Brain microvascular endothelial cell (primary cell): ENCODE data around the gene TAS2R16.
"Not testable (repeated sequence)": the region's sequence is repeated elsewhere in the genome, so short reads cannot be mapped to it uniquely, and the experiment has no call there.

Source experiments
- DNase-seq: peaks from one replicate; pipeline ENCODE4 v3.0.0-alpha.2; 2020
- H3K27ac ChIP-seq: fragments of 250-450 bp; sonication (Bioruptor Pico); 2 replicates; pipeline ENCODE4 v1.5.1; 2020; ENCODE audit warnings: mild to moderate bottlenecking, moderate library complexity
- H3K27me3 ChIP-seq: fragments of 250-450 bp; sonication (Bioruptor Pico); replicated peaks from 2 replicates; pipeline ENCODE4 v1.5.1; 2020; ENCODE audit warnings: mild to moderate bottlenecking
- H3K36me3 ChIP-seq: fragments of 250-450 bp; sonication (Bioruptor Pico); replicated peaks from 2 replicates; pipeline ENCODE4 v1.5.1; 2020; ENCODE audit warnings: mild to moderate bottlenecking
- H3K4me3 ChIP-seq: 2 replicates; pipeline ENCODE4 v1.5.1; 2011; ENCODE audit warnings: low read depth, mild to moderate bottlenecking, control low read depth, low read length, moderate library complexity
- CTCF ChIP-seq: IDR thresholded peaks from 2 replicates; pipeline ENCODE4 v1.5.1; 2011; ENCODE audit warnings: low read depth, mild to moderate bottlenecking, moderate library complexity, low read length, control low read depth, inconsistent platforms; ENCODE audit errors: missing control alignments
- in situ Hi-C: cut with HindIII; loops from 2 replicates; pipeline ENCODE4 v1.10.0; 2017; ENCODE audit warnings: low sequenced_read_pairs, low pct_ligation_motif_present

The TAS2R16 gene

GRCh38 chr7:122970740-122971725 lies 24.5 kb downstream of the TAS2R16 start:
- Histone ChIP-seq H3K27ac (no peak overlapping the region), H3K4me3 (no peak overlapping the region), H3K27me3 (no peaks in the 10 kb centered on the region), H3K36me3 (no peaks in the 10 kb centered on the region)
- DNase-seq, result no peak
- TF ChIP-seq CTCF, result no peak
- in situ Hi-C loops, result no loop called here

DNA sequence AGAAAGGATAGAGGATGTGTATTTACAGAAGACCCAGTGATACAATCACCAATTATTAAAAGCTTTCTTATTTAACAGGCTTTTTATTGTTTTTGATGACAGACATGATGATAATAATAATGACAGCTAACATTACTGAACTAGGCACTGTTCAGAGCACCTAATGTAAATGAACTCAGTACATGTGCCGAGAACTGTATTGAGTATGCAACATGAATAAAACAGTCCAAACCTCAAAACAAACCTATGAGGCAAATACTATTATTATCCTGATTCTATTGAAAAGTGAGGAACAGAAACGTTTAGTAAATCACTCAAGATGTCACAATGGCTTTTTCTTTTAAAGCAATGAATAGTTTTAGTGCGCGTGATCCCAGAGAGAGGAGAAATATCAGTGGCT lies 27.1 kb downstream of the TAS2R16 start:
- in situ Hi-C loops, result no loop called here
- Histone ChIP-seq H3K27ac (no peak overlapping the region), H3K36me3 (no peaks in the 10 kb centered on the region), H3K27me3 (no peaks in the 10 kb centered on the region), H3K4me3 (no peak overlapping the region)
- no peak for TF ChIP-seq CTCF
- DNase-seq, result no peak

DNA sequence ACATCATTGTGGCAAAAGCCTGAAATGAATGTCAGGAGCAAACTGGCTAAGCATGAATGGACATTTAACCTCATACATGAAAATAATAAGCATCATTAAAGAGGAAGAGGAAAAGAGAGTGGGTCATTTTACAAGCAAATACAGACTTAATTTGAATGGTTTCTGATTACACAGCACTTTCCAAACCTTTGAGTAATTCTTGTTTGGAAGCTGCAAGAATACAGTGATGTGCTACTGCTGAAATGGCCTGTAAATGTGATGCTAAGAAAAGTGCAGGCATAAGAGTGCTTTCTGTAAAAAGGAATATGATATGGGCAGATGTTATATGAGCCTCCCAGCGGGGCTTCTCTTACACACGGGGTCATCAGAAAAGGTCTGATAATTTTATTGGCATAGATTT lies 30.2 kb downstream of the TAS2R16 start:
- H3K27ac ChIP-seq, result no peak overlapping the region
- no peak for TF ChIP-seq CTCF
- H3K27me3 ChIP-seq, result no peaks in the 10 kb centered on the region
- no peaks in the 10 kb centered on the region for H3K36me3 ChIP-seq
- in situ Hi-C loops, result no loop called here
- no peak overlapping the region for H3K4me3 ChIP-seq
- DNase-seq, result no peak

GRCh38 chr7:122953678-122954077 lies 41.8 kb downstream of the TAS2R16 start:
- H3K36me3 ChIP-seq, in situ Hi-C loops: not testable (repeated sequence)

GRCh38 chr7:122951006-122951405 lies 44.5 kb downstream of the TAS2R16 start:
- no peak overlapping the region for H3K4me3 ChIP-seq
- H3K36me3 ChIP-seq, result no peaks in the 10 kb centered on the region
- TF ChIP-seq CTCF, result no peak
- no peak for DNase-seq
- H3K27ac ChIP-seq, result no peak overlapping the region
- H3K27me3 ChIP-seq, result no peaks in the 10 kb centered on the region
- in situ Hi-C loops, result no loop called here

More at GRCh38 chr7:122953678-122954077, 41.8 kb downstream of the TAS2R16 start:
- H3K27me3 ChIP-seq, H3K4me3 ChIP-seq, DNase-seq, H3K27ac ChIP-seq: not testable (repeated sequence)

DNA sequence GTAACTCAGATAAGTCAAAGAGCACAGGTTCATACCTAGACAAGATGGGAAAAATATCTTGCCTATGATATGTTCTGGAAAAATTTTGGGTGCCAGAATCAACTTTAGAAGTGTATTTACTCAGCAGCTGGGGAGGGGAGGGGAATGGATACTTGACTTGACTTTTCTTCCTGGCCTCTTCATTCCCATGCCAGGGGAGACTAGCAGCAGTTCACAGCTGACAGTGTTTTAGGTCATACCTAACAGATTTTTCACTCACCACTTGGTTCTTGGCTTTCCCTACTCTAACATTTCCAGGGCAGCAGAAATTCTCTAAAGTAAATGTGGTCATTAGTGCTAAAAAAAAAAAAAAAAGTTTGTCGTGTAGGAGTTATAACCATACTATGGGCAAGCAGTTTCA lies 46.3 kb downstream of the TAS2R16 start:
- no peak overlapping the region for H3K27ac ChIP-seq
- no peaks in the 10 kb centered on the region for H3K36me3 ChIP-seq
- H3K27me3 ChIP-seq, result no peaks in the 10 kb centered on the region
- no peak for TF ChIP-seq CTCF
- no peak overlapping the region for H3K4me3 ChIP-seq
- in situ Hi-C loops, result no loop called here
- DNase-seq, result no peak
